CD8-positive, alpha-beta memory T cell (primary cell): ENCODE measurements around the gene IGF2. TPM values are rescaled to one million over a fixed set of nuclear protein-coding genes. Genes with fewer than 3 reads are reported as not detected.
A peak's percentile ranks its signal among the peaks of the same experiment; 100 is the strongest.

Experiments
- CTCF ChIA-PET: fragments of 350-600 bp; sonication (Branson Sonifier 250); formaldehyde crosslinking; loops from one replicate; lab custom pipeline; 2021; ENCODE audit warnings: antibody characterized with exemption; lab: Charles Lee
- POLR2A ChIA-PET: fragments of 350-600 bp; sonication (Branson Sonifier 250); formaldehyde crosslinking; loops from one replicate; lab custom pipeline; 2021; ENCODE audit warnings: antibody characterized with exemption; lab: Charles Lee
- DNase-seq, 5 donors: peaks; one replicate each; pipeline versions ENCODE4 v3.0.0 to v3.0.0-alpha.2; 2020 to 2022; ENCODE audit warnings: mixed read lengths in 1 of 5
- H3K27ac ChIP-seq: one replicate; pipeline ENCODE4 v1.7.0; 2013; ENCODE audit warnings: low read depth, mild to moderate bottlenecking, low read length, moderate library complexity
- H3K27me3 ChIP-seq: 2 replicates; pipeline ENCODE4 v1.7.0; 2013; ENCODE audit warnings: low read length, mild to moderate bottlenecking; ENCODE audit not compliant: insufficient read depth, poor library complexity, severe bottlenecking
- H3K36me3 ChIP-seq: 2 replicates; pipeline ENCODE4 v1.7.0; 2013; ENCODE audit warnings: mild to moderate bottlenecking, low read length, moderate library complexity; ENCODE audit not compliant: insufficient read depth
- H3K4me1 ChIP-seq: 2 replicates; pipeline ENCODE4 v1.7.0; 2013; ENCODE audit warnings: mild to moderate bottlenecking, low read length, moderate library complexity; ENCODE audit not compliant: insufficient read depth
- H3K4me3 ChIP-seq: 2 replicates; pipeline ENCODE4 v1.7.0; 2013; ENCODE audit warnings: mild to moderate bottlenecking, low read length
- H3K9me3 ChIP-seq: 2 replicates; pipeline ENCODE4 v1.7.0; 2013; ENCODE audit warnings: mild to moderate bottlenecking, low read length
- H3K27ac Mint-ChIP-seq, 8 donors: one replicate each; pipeline ENCODE4 v1.8.0; 2020 to 2021; ENCODE audit warnings: mixed read lengths in 8 of 8, mild to moderate bottlenecking in 6 of 8, inconsistent platforms in 3 of 8, moderate library complexity in 3 of 8
- H3K27me3 Mint-ChIP-seq, 2 donors: one replicate each; pipeline ENCODE4 v1.8.0; 2020 to 2021; ENCODE audit warnings: mixed read lengths in 2 of 2, mild to moderate bottlenecking in 1 of 2, moderate library complexity in 1 of 2
- H3K36me3 Mint-ChIP-seq, 3 donors: one replicate each; pipeline ENCODE4 v1.8.0; 2020 to 2021; ENCODE audit warnings: mixed read lengths in 3 of 3, inconsistent platforms in 1 of 3, mild to moderate bottlenecking in 1 of 3
- H3K4me1 Mint-ChIP-seq, 3 donors: one replicate each; pipeline ENCODE4 v1.8.0; 2020 to 2021; ENCODE audit warnings: mixed read lengths in 3 of 3, inconsistent platforms in 1 of 3, mild to moderate bottlenecking in 1 of 3
- H3K4me3 Mint-ChIP-seq, 7 donors: one replicate each; pipeline ENCODE4 v1.8.0; 2020 to 2021; ENCODE audit warnings: mixed read lengths in 7 of 7, mild to moderate bottlenecking in 6 of 7, moderate library complexity in 4 of 7, inconsistent platforms in 2 of 7
- H3K9me3 Mint-ChIP-seq, 5 donors: one replicate each; pipeline ENCODE4 v1.8.0; 2020 to 2022; ENCODE audit warnings: mixed read lengths in 5 of 5, mild to moderate bottlenecking in 3 of 5, moderate library complexity in 2 of 5, inconsistent platforms in 1 of 5
- polyA plus RNA-seq: library from polyadenylated mRNA; unstranded; fragments of 300-500 nt; fragmentation: Illumina TruSeq; gene quantifications from one replicate; pipeline ENCODE4 v1.2.3, GENCODE V29; 2021
- total RNA-seq, 2 experiments: library from RNA; stranded (reverse); gene quantifications; one replicate each; pipeline ENCODE4 v1.2.3, GENCODE V29; 2021

The IGF2 gene
- total and polyA plus RNA-seq, 3 experiments from 2014 or later: 3.3 to 3.5 TPM; not detected in 1

DNA sequence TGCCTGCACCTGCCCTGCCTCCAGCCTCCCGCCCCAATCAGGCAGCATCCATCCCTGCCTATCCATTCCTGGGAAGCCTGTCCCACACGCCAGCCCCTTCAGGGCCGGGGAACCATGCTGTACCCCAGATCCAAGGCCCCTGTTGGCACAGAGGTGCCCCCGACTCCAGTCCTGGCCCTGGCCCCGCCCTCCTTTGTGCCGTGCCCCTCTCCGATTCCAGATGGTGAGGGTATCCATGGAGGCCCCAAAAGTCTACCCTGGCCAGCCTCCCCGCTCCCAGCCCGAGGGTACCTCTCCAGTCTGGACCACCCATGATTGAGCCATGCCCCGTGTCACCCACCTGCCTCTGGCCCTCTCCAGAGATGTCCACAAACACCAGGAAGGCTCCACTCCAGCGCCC is 35.2 kb upstream of the IGF2 start:
- no peak for DNase-seq
- ChIA-PET POLR2A (no interaction called here), CTCF (no interaction called here)
- Mint-ChIP-seq H3K9me3 (no peaks in the 10 kb centered on the region), H3K36me3 (no peaks in the 10 kb centered on the region), H3K27ac (no peak overlapping the region), H3K4me3 (no peak overlapping the region), H3K4me1 (no peaks in the 10 kb centered on the region), H3K27me3 (no peaks in the 10 kb centered on the region)
- Histone ChIP-seq H3K9me3 (no peaks in the 10 kb centered on the region), H3K27ac (no peak overlapping the region), H3K4me3 (no peak overlapping the region), H3K36me3 (no peaks in the 10 kb centered on the region), H3K27me3 (no peaks in the 10 kb centered on the region), H3K4me1 (no peaks in the 10 kb centered on the region)

DNA sequence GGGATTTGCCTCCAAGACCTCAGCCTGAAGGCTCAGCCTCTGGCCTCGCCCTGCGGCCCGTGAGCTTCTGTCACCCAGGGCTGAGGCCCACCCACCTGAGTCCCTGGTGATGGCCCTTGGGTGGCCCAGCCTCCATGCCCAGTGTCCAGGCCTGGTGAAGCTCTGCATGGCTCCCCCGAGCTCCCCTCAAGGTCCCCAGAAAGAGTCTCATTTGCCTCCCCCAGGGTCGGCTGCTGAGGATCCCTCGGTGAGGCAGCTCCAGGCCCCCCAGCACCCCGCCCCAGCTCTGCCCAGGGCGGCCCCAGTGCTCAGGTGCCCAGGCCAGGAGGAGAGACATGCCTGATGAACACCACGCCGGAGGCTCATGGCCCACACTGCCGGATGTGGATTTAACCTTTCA is 34.6 kb upstream of the IGF2 start:
- ChIA-PET POLR2A (no interaction called here), CTCF (no interaction called here)
- H3K36me3 Mint-ChIP-seq: no peaks in the 10 kb centered on the region
- H3K27me3 Mint-ChIP-seq: no peaks in the 10 kb centered on the region
- Histone ChIP-seq H3K4me1 (no peaks in the 10 kb centered on the region), H3K27me3 (no peaks in the 10 kb centered on the region), H3K27ac (no peak overlapping the region), H3K36me3 (no peaks in the 10 kb centered on the region), H3K4me3 (no peak overlapping the region), H3K9me3 (no peaks in the 10 kb centered on the region)
- no peaks in the 10 kb centered on the region for H3K9me3 Mint-ChIP-seq
- DNase-seq: no peak
- no peak overlapping the region for H3K4me3 Mint-ChIP-seq
- no peak overlapping the region for H3K27ac Mint-ChIP-seq
- H3K4me1 Mint-ChIP-seq: no peaks in the 10 kb centered on the region

GRCh38 chr11:2173150-2173693 is 34.0 kb upstream of the IGF2 start:
- Mint-ChIP-seq H3K36me3 (no peaks in the 10 kb centered on the region), H3K4me1 (no peaks in the 10 kb centered on the region), H3K27me3 (no peaks in the 10 kb centered on the region), H3K9me3 (no peaks in the 10 kb centered on the region), H3K27ac (no peak overlapping the region), H3K4me3 (no peak overlapping the region)
- Histone ChIP-seq H3K27ac (no peak overlapping the region), H3K9me3 (no peaks in the 10 kb centered on the region), H3K4me1 (no peaks in the 10 kb centered on the region), H3K27me3 (no peaks in the 10 kb centered on the region), H3K36me3 (no peaks in the 10 kb centered on the region), H3K4me3 (no peak overlapping the region)
- POLR2A ChIA-PET: no interaction called here
- no peak for DNase-seq
- CTCF ChIA-PET: no interaction called here

DNA sequence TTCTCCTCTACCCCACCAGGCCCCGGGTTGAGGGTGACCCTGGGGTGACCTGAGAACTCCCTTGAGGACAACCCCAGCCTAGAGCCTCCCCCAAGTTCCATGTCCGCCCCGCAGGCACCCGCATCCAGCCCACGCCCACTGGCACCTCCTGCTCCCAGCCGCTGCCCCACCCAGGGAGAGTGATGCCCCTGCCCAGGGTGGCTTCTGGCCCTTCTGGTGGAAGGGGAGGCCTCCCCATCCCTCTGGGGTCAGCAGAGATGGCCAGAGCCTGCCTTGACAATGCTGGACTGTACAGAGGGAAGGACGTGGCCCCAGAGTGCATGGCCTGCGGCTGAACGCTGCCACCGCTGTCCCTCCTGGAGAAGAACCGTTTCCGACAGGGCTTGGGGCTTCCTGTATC is 33.5 kb upstream of the IGF2 start:
- H3K4me3 Mint-ChIP-seq: no peak overlapping the region
- ChIA-PET POLR2A (no interaction called here), CTCF (no interaction called here)
- DNase-seq: no peak
- peaks cover 3 to 4% of the 10 kb centered on the region in 2 donors for H3K27me3 Mint-ChIP-seq
- no peaks in the 10 kb centered on the region for H3K4me1 ChIP-seq
- H3K27ac Mint-ChIP-seq: no peak overlapping the region
- no peaks in the 10 kb centered on the region for H3K9me3 ChIP-seq
- H3K36me3 Mint-ChIP-seq: no peaks in the 10 kb centered on the region
- H3K27me3 ChIP-seq: no peaks in the 10 kb centered on the region
- H3K9me3 Mint-ChIP-seq: no peaks in the 10 kb centered on the region
- no peaks in the 10 kb centered on the region for H3K4me1 Mint-ChIP-seq
- no peak overlapping the region for H3K4me3 ChIP-seq
- H3K27ac ChIP-seq: no peak overlapping the region
- no peaks in the 10 kb centered on the region for H3K36me3 ChIP-seq

- CTCF ChIA-PET: no interaction called here
Measured at GRCh38 chr11:2171591-2172003, 32.4 kb upstream of the IGF2 start, which contains the start of gene TH. Gene TH (minus strand): TSS chr11:2171815. CDS start chr11:2171786, 29 bp downstream.

GRCh38 chr11:2169626-2170570 is 30.7 kb upstream of the IGF2 start:
- Mint-ChIP-seq H3K9me3 (no peaks in the 10 kb centered on the region), H3K4me3 (no peak overlapping the region), H3K27me3 (peaks cover 3 to 4% of the 10 kb centered on the region in 2 donors), H3K36me3 (no peaks in the 10 kb centered on the region), H3K27ac (no peak overlapping the region), H3K4me1 (no peaks in the 10 kb centered on the region)
- H3K9me3 ChIP-seq: no peaks in the 10 kb centered on the region
- no peak overlapping the region for H3K27ac ChIP-seq
- H3K36me3 ChIP-seq: no peaks in the 10 kb centered on the region
- H3K4me1 ChIP-seq: no peaks in the 10 kb centered on the region
- POLR2A ChIA-PET: no interaction called here
- no peaks in the 10 kb centered on the region for H3K27me3 ChIP-seq
- CTCF ChIA-PET: interaction anchor here (1.3 to 2.6 kb wide), 3 partner anchors 19 to 251 kb away, joined by 3 to 10 read pairs (median 3); no protein-coding TSS in a partner anchor
- DNase-seq: no peak
- H3K4me3 ChIP-seq: no peak overlapping the region

More at GRCh38 chr11:2171591-2172003, 32.4 kb upstream of the IGF2 start, which contains the start of gene TH:
- no peak within 1 kb of the TSS for H3K27ac Mint-ChIP-seq
- no peaks in the 10 kb centered on the region for H3K4me1 ChIP-seq
- no peaks in the 10 kb centered on the region for H3K9me3 Mint-ChIP-seq
- H3K27ac ChIP-seq: no peak within 1 kb of the TSS
- no peaks in the 10 kb centered on the region for H3K36me3 ChIP-seq
- H3K27me3 ChIP-seq: no peaks in the 10 kb centered on the region
- H3K9me3 ChIP-seq: no peaks in the 10 kb centered on the region
- DNase-seq: no peak
- POLR2A ChIA-PET: no interaction called here
- no peaks in the 10 kb centered on the region for H3K36me3 Mint-ChIP-seq
- H3K27me3 Mint-ChIP-seq: peaks cover 3 to 4% of the 10 kb centered on the region in 2 donors
- peak within 1 kb of the TSS in 1 of 7 donors; percentile 36 for H3K4me3 Mint-ChIP-seq
- no peaks in the 10 kb centered on the region for H3K4me1 Mint-ChIP-seq
- no peak within 1 kb of the TSS for H3K4me3 ChIP-seq

DNA sequence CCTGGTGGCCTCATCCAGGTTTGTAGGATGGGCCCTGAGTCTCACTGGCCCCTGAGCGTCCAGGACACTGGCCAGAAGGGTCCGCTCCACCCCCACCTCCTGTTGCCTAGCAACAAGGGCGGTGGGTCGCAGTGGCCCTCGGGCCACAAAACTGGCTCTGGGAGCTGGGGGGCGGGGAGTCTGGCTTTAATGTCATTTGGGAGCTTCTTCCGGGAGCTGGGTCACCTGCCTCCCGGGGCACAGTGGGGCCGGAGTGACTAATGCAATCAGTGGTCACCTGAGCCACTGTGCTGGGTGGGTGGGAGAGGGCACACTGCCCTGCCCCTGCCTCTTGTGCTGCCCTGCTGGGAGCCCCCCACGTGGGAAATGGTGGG is 29.8 kb upstream of the IGF2 start:
- H3K36me3 Mint-ChIP-seq: no peaks in the 10 kb centered on the region
- no peak for DNase-seq
- no peaks in the 10 kb centered on the region for H3K27me3 ChIP-seq
- no peak overlapping the region for H3K4me3 Mint-ChIP-seq
- no peaks in the 10 kb centered on the region for H3K9me3 ChIP-seq
- peaks cover 3 to 6% of the 10 kb centered on the region in 2 donors for H3K27me3 Mint-ChIP-seq
- ChIA-PET POLR2A (no interaction called here), CTCF (interaction anchor here (1.3 to 2.6 kb wide), 2 partner anchors 18 to 251 kb away, joined by 3 to 10 read pairs; no protein-coding TSS in a partner anchor)
- no peak overlapping the region for H3K4me3 ChIP-seq
- H3K4me1 ChIP-seq: no peaks in the 10 kb centered on the region
- no peaks in the 10 kb centered on the region for H3K9me3 Mint-ChIP-seq
- no peaks in the 10 kb centered on the region for H3K4me1 Mint-ChIP-seq
- no peaks in the 10 kb centered on the region for H3K36me3 ChIP-seq
- no peak overlapping the region for H3K27ac Mint-ChIP-seq
- H3K27ac ChIP-seq: no peak overlapping the region
